Right lobe of liver (tissue), 4 donors: ENCODE data around the gene LRRC53.

Source experiments
- CTCF ChIP-seq, 4 donors: fragments of 200-600 bp in 3 of 4; fragments of 450-650 bp in 1 of 4; IDR thresholded peaks; one replicate each; pipeline versions ENCODE4 v1.5.1 to v1.8.0; 2016 to 2022; ENCODE audit warnings: antibody characterized with exemption in 4 of 4, mild to moderate bottlenecking in 2 of 4
- POLR2A ChIP-seq: fragments of 450-650 bp; IDR thresholded peaks from one replicate; pipeline ENCODE4 v1.6.1; 2017; ENCODE audit warnings: antibody characterized with exemption, mild to moderate bottlenecking
- donor health status: DM: no; HTN: no; CAD: no.
- donor health status: DM: no; HTN: no; CAD: no.
- donor health status: DM: no; HTN: yes; CAD: no.

- TF ChIP-seq CTCF (IDR thresholded peaks at IDR 0.05) = no peak
- TF ChIP-seq POLR2A = no peak
Observed at GRCh38 chr1:74508449-74508848, 4.0 kb downstream of the LRRC53 start.
